ENCODE measurements around the gene SYNGR1.

Gene SYNGR1

DNA sequence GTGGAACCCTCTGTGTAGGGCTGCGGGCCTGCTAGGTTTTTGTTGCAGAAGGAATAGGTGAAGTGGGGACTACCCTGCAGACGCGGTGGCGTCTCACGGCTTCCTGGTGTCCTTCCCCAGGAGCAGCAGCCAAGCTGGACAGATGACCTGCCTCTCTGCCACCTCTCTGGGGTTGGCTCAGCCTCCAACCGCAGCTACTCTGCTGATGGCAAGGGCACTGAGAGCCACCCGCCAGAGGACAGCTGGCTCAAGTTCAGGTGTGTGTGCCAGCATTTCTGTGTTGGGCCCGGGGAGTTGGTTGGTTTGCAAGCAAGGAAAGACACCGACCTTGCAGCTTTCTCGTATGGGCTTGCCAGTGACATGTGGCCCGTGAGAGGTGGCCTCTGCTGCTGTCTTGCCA lies 65.1 kb downstream of the SYNGR1 start:
- peak overlapping the region; percentile 84 to 95 (median 92) for H3K4me2 ChIP-seq
- peaks cover 70 to 96% (median 94%) of the 10 kb centered on the region in 10 experiments for H3K4me1 ChIP-seq
- TF ChIP-seq Cebpa-rat (IDR thresholded peaks at IDR 0.05): no peak

DNA sequence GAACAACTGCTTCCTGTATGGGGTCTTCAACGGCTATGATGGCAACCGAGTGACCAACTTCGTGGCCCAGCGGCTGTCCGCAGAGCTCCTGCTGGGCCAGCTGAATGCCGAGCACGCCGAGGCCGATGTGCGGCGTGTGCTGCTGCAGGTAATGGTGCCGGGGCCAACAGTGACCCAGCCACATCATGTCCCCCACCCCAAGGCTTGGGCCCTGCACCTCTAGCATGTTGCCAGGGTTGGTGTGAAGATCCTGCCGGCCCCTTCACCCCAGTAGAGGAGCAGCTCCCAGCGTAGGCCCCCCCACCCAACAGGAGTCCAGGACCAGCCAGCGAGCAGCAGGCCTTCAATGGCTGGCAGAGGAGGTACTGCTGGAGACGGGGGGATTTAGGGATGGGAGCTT lies 65.7 kb downstream of the SYNGR1 start:
- Histone ChIP-seq H4K20me1 (peaks cover 0 to 11% (median 0%) of the 10 kb centered on the region in 11 experiments; a peak in 2 of 22 replicates), H3K27ac (peak overlapping the region in 9 of 11 experiments; percentile 94 to 99 (median 97); a peak in 18 of 22 replicates), H3K9ac (peak overlapping the region in 9 of 11 experiments; percentile 82 to 90 (median 87); a peak in 18 of 22 replicates), H3K4me2 (peak overlapping the region; percentile 84 to 95 (median 92)), H3K9me3 (replicated peaks in 1 of 11) (no peaks in the 10 kb centered on the region; a peak in 1 of 22 replicates), H3K36me3 (peaks cover 47 to 58% (median 53%) of the 10 kb centered on the region in 11 experiments), H3K4me1 (peaks cover 64 to 96% (median 92%) of the 10 kb centered on the region in 10 experiments), H3K27me3 (no peaks in the 10 kb centered on the region), H3K4me3 (peak overlapping the region in 2 of 10 experiments; percentile 33 to 39; a peak in 3 of 20 replicates)
- TF ChIP-seq Cebpa-rat (IDR thresholded peaks at IDR 0.05): no peak

More for the DNA sequence above, 65.1 kb downstream of the SYNGR1 start:
- peak overlapping the region in 10 of 11 experiments; percentile 26 to 99 (median 96); a peak in 20 of 22 replicates for H3K27ac ChIP-seq
- H3K36me3 ChIP-seq: peaks cover 41 to 52% (median 47%) of the 10 kb centered on the region in 11 experiments
- peak overlapping the region in 7 of 10 experiments; percentile 9 to 39 (median 27); a peak in 10 of 20 replicates for H3K4me3 ChIP-seq
- no peaks in the 10 kb centered on the region; a peak in 1 of 22 replicates for H3K9me3 ChIP-seq (replicated peaks in 1 of 11)
- peaks cover 0 to 11% (median 0%) of the 10 kb centered on the region in 11 experiments; a peak in 2 of 22 replicates for H4K20me1 ChIP-seq
- peak overlapping the region; percentile 26 to 90 (median 85); a peak in 20 of 22 replicates for H3K9ac ChIP-seq
- H3K27me3 ChIP-seq: no peaks in the 10 kb centered on the region

DNA sequence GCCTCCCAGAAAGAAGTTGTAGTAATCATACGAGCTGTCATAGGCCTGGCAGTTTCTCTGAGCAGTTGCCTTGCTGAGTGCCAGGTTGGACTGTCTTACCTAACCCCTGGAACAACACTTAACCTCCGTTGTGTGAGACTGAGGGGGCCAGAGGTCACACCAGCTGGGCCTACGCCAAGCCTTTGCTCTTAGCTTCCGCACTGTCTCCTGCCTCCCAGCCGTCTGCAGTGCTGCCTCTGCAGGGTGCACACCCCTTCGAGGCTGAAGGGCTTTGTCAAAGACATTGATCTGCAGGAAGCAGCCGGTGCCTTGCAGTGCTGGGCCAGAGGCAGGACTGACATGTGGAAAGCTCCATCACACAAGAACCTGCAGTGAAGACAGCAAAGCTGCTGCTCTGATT lies 66.5 kb downstream of the SYNGR1 start:
- peak overlapping the region in 10 of 11 experiments; percentile 16 to 90 (median 86); a peak in 12 of 22 replicates for H3K9ac ChIP-seq
- H3K9me3 ChIP-seq (replicated peaks in 1 of 11): no peaks in the 10 kb centered on the region
- no peaks in the 10 kb centered on the region for H3K27me3 ChIP-seq
- H3K36me3 ChIP-seq: peaks cover 52 to 66% (median 59%) of the 10 kb centered on the region in 11 experiments
- TF ChIP-seq Cebpa-rat (IDR thresholded peaks at IDR 0.05): no peak
- H4K20me1 ChIP-seq: peaks cover 0 to 11% (median 0%) of the 10 kb centered on the region in 11 experiments; a peak in 2 of 22 replicates
- H3K4me3 ChIP-seq: no peak overlapping the region
- H3K4me1 ChIP-seq: peaks cover 56 to 89% (median 86%) of the 10 kb centered on the region in 10 experiments
- peak overlapping the region; percentile 0 to 95 (median 90); a peak in 14 of 22 replicates for H3K4me2 ChIP-seq
- peak overlapping the region in 9 of 11 experiments; percentile 94 to 99 (median 97); a peak in 18 of 22 replicates for H3K27ac ChIP-seq

DNA sequence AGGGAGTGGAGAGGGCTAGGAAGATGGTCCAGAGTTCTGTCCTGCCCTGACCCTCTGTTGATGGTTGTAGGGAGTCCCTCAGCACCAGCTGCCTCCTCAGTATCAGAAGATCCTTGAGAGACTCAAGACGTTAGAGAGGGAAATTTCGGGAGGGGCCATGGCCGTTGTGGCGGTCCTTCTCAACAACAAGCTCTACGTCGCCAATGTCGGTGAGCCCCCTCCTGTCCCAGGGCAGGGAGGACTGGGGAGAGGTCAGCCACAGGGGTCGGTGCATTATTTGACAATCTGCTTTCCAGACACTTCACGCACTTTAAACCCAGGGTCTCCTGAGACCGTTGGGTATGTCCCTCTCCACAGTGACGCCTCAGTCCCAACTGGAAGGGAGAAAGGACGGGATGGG lies 67.8 kb downstream of the SYNGR1 start:
- H3K9me3 ChIP-seq (replicated peaks in 1 of 11): no peaks in the 10 kb centered on the region

DNA sequence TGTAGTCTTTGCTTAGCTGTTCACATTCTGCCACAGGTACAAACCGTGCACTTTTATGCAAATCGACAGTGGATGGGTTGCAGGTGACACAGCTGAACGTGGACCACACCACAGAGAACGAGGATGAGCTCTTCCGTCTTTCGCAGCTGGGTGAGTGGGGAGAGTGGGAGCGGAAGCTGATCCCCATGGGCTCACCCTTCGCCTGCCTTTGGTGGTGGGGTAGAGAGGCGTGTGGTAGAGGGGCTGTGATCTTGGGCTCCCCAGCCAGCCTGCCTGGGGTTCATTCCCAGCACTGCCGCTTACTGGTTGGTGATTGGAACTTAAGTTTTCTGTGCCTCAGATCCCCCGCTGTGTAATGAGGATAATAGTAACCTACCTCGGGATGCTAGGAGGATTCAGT lies 68.9 kb downstream of the SYNGR1 start:
- Histone ChIP-seq H3K4me2 (peak overlapping the region; percentile 13 to 79 (median 67); a peak in 20 of 22 replicates), H3K9me3 (replicated peaks in 1 of 11) (no peaks in the 10 kb centered on the region), H3K27ac (peak overlapping the region in 9 of 11 experiments; percentile 17 to 99 (median 60); a peak in 16 of 22 replicates), H3K4me1 (peaks cover 45 to 76% (median 66%) of the 10 kb centered on the region in 10 experiments), H3K4me3 (0 out of 20 replicates have a peak overlapping the region, but pooled peaks of 1 of the 10 experiments have one; percentile 26), H3K9ac (peak overlapping the region in 9 of 11 experiments; percentile 24 to 66 (median 51); a peak in 13 of 22 replicates), H3K36me3 (peaks cover 70 to 87% (median 78%) of the 10 kb centered on the region in 11 experiments), H3K27me3 (no peaks in the 10 kb centered on the region), H4K20me1 (peaks cover 0 to 11% (median 0%) of the 10 kb centered on the region in 11 experiments; a peak in 2 of 22 replicates)
- TF ChIP-seq Cebpa-rat (IDR thresholded peaks at IDR 0.05): no peak

More for the DNA sequence above, 67.8 kb downstream of the SYNGR1 start:
- peaks cover 55 to 84% (median 75%) of the 10 kb centered on the region in 10 experiments for H3K4me1 ChIP-seq
- no peaks in the 10 kb centered on the region for H3K27me3 ChIP-seq
- H3K9ac ChIP-seq: peak overlapping the region in 2 of 11 experiments; percentile 33 to 51; a peak in 3 of 22 replicates
- no peak for TF ChIP-seq Cebpa-rat (IDR thresholded peaks at IDR 0.05)
- H3K4me3 ChIP-seq: no peak overlapping the region
- peak overlapping the region in 8 of 11 experiments; percentile 21 to 99 (median 66); a peak in 14 of 22 replicates for H3K27ac ChIP-seq
- peaks cover 65 to 79% (median 72%) of the 10 kb centered on the region in 11 experiments for H3K36me3 ChIP-seq
- H3K4me2 ChIP-seq: peak overlapping the region in 8 of 11 experiments; percentile 38 to 79 (median 68); a peak in 12 of 22 replicates
- peaks cover 0 to 11% (median 0%) of the 10 kb centered on the region in 11 experiments; a peak in 2 of 22 replicates for H4K20me1 ChIP-seq

DNA sequence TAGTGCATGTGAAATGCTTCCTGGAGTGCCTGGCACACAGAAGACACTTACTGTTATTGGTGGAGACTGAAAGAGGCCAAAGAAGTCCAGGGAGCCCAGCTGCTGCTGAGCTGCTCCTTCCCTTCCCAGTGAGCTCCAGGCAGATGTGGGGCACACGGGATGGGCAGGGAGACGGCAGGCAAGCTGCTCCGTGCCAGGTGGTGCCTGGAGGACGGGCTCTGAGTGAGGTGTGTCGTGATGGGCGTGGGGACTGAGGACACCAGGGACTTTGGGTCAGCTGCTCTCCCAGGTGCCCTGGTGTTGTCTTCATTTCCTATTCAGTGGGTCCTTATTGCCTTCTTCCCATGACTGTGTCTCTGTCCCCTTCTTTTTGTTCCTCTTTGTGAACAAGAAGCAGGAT lies 69.3 kb downstream of the SYNGR1 start:
- H3K4me2 ChIP-seq: peak overlapping the region in 10 of 11 experiments; percentile 13 to 79 (median 68); a peak in 20 of 22 replicates
- H3K4me1 ChIP-seq: peaks cover 41 to 72% (median 62%) of the 10 kb centered on the region in 10 experiments
- peaks cover 74 to 91% (median 82%) of the 10 kb centered on the region in 11 experiments for H3K36me3 ChIP-seq
- peak overlapping the region in 8 of 11 experiments; percentile 24 to 66 (median 56); a peak in 14 of 22 replicates for H3K9ac ChIP-seq
- peaks cover 0 to 11% (median 0%) of the 10 kb centered on the region in 11 experiments; a peak in 2 of 22 replicates for H4K20me1 ChIP-seq
- TF ChIP-seq Cebpa-rat (IDR thresholded peaks at IDR 0.05): no peak
- H3K27ac ChIP-seq: peak overlapping the region in 9 of 11 experiments; percentile 17 to 99 (median 60); a peak in 16 of 22 replicates
- no peak overlapping the region for H3K4me3 ChIP-seq
- H3K27me3 ChIP-seq: no peaks in the 10 kb centered on the region
- no peaks in the 10 kb centered on the region for H3K9me3 ChIP-seq (replicated peaks in 1 of 11)

DNA sequence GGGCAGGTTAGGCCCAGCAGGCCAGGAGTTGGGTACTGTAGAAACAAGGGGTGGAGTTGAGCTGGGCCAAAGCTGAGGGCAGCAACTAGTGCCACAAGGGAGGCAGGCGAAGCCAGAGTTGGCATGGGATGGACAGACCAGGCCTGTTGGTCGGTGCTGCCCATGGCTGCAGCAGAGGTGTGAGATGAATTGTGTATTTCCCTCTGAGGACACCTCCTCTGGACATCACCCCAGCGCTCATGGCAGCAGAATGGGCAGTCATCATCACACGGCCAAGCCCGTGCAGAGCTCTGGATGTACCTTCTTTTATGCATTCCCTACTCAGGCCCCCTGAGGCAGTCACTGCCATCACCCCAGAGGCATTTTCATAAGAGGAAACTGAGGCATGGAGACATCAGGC lies 70.1 kb downstream of the SYNGR1 start:
- Histone ChIP-seq H3K4me2 (peak overlapping the region in 5 of 11 experiments; percentile 63 to 79 (median 75); a peak in 9 of 22 replicates), H3K27ac (peak overlapping the region in 6 of 11 experiments; percentile 5 to 99 (median 66); a peak in 5 of 22 replicates), H3K9ac (peak overlapping the region in 2 of 11 experiments; percentile 61 to 66; a peak in 4 of 22 replicates), H3K27me3 (no peaks in the 10 kb centered on the region), H4K20me1 (peaks cover 0 to 5% (median 0%) of the 10 kb centered on the region in 11 experiments; a peak in 2 of 22 replicates), H3K4me3 (no peak overlapping the region), H3K36me3 (peaks cover 81 to 99% (median 90%) of the 10 kb centered on the region in 11 experiments), H3K4me1 (peaks cover 33 to 64% (median 54%) of the 10 kb centered on the region in 10 experiments), H3K9me3 (replicated peaks in 1 of 11) (no peaks in the 10 kb centered on the region)
- TF ChIP-seq Cebpa-rat (IDR thresholded peaks at IDR 0.05): no peak

DNA sequence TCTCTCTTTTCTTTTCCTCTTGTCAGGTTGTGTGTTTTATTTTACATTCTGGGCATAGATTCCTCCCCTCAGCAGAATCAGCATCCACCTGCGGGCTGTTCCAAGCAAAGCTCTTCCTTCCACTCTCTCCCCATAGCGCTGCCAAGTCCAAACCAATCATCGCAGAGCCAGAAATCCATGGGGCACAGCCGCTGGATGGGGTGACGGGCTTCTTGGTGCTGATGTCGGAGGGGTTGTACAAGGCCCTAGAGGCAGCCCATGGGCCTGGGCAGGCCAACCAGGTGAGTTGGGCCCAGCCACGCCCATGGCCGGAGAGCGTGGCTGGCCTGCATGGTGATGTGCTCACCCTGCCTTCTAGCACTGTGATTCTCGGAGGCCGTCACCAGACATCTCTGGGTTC lies 71.9 kb downstream of the SYNGR1 start:
- Histone ChIP-seq H3K27ac (peak overlapping the region in 4 of 11 experiments; percentile 18 to 41 (median 32); a peak in 4 of 22 replicates), H3K36me3 (peaks cover 76 to 100% (median 90%) of the 10 kb centered on the region in 11 experiments), H3K4me1 (peaks cover 17 to 46% (median 36%) of the 10 kb centered on the region in 10 experiments), H3K9ac (peak overlapping the region in 3 of 11 experiments; percentile 5 to 42 (median 16); a peak in 3 of 22 replicates), H3K9me3 (replicated peaks in 1 of 11) (no peaks in the 10 kb centered on the region), H3K27me3 (no peaks in the 10 kb centered on the region), H3K4me3 (no peak overlapping the region), H3K4me2 (peak overlapping the region in 2 of 11 experiments; percentile 27 to 29; a peak in 2 of 22 replicates), H4K20me1 (0 out of 22 replicates have a peak, but pooled peaks cover 0 to 4% (median 0%) of the 10 kb centered on the region in 11 experiments)
- no peak for TF ChIP-seq Cebpa-rat (IDR thresholded peaks at IDR 0.05)

All from BLaER1 treated with 17β-estradiol and CSF1 and Interleukin-3, amounts not matched to agents 10 nM and 100 nM (cell line).